Breast epithelium (tissue), 3 donors: ENCODE data around the gene OOSP3.

Source experiments
- CTCF ChIP-seq, 3 donors: fragments of 450-650 bp; IDR thresholded peaks; one replicate each; pipeline ENCODE4 v1.5.1; 2016 to 2017; ENCODE audit warnings: antibody characterized with exemption in 3 of 3, mild to moderate bottlenecking in 3 of 3, moderate library complexity in 3 of 3
- POLR2A ChIP-seq: fragments of 450-650 bp; IDR thresholded peaks from one replicate; pipeline ENCODE4 v1.6.1; 2016; ENCODE audit warnings: antibody characterized with exemption, mild to moderate bottlenecking, moderate library complexity
- POLR2AphosphoS5 ChIP-seq, 3 donors: sonication (generic); formaldehyde crosslinking; IDR thresholded peaks; one replicate each; pipeline ENCODE4 v1.6.1; 2017; ENCODE audit warnings: antibody characterized with exemption in 3 of 3

DNA sequence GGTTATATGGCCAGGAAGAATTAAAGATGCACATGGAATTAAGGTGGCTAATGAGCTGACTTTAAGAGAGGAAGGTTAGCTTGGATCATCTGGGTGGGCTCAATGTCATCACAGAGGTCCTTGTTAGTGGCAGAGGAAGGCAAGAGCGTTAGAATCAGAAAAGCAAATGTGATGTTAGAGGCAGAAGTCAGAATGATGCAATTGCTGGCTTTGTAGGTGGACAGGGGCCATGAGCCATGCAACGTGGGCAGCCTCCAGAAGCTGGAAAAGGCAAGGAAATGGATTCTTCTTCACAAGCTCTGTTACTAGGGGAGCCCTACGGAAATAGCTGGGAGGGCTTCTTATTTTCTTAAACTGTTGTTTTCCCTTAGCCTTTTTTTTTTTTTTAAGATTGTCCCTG lies 31.0 kb upstream of the OOSP3 start:
- no peak for TF ChIP-seq POLR2A
- TF ChIP-seq CTCF (IDR thresholded peaks at IDR 0.05): no peak
- TF ChIP-seq POLR2AphosphoS5 (IDR thresholded peaks at IDR 0.05): no peak
